Calu3 (cell line): Measurements from ENCODE around the gene CPSF7. TPM values are rescaled to one million over a fixed set of nuclear protein-coding genes. Genes with fewer than 3 reads are reported as not detected.

Experiments used
- BruUV-seq: library from RNA; stranded (reverse); fragments of 400-500 nt; replicated peaks from 2 replicates; lab custom pipeline; 2021; lab: Mats Ljungman, UMichigan
- CTCF ChIA-PET: fragments of 300-600 bp; sonication (Branson Sonifier 250); formaldehyde crosslinking; loops from one replicate; lab custom pipeline; 2022; ENCODE audit warnings: antibody characterized with exemption; lab: Charles Lee
- DNase-seq: peaks from one replicate; pipeline ENCODE4 v3.0.0; 2022
- H3K27ac Mint-ChIP-seq: one replicate; pipeline ENCODE4 v1.8.0; 2022; ENCODE audit warnings: mixed read lengths; ENCODE audit not compliant: unreplicated experiment
- H3K27me3 Mint-ChIP-seq: one replicate; pipeline ENCODE4 v1.8.0; 2022; ENCODE audit warnings: mixed read lengths; ENCODE audit not compliant: unreplicated experiment
- H3K36me3 Mint-ChIP-seq: one replicate; pipeline ENCODE4 v1.8.0; 2022; ENCODE audit warnings: mild to moderate bottlenecking, moderate library complexity, mixed read lengths; ENCODE audit not compliant: insufficient read depth, unreplicated experiment
- H3K4me1 Mint-ChIP-seq: one replicate; pipeline ENCODE4 v1.8.0; 2022; ENCODE audit warnings: mild to moderate bottlenecking, low read depth, mixed read lengths; ENCODE audit not compliant: unreplicated experiment
- H3K4me3 Mint-ChIP-seq: one replicate; pipeline ENCODE4 v1.8.0; 2022; ENCODE audit warnings: mild to moderate bottlenecking, low read depth, moderate library complexity, mixed read lengths; ENCODE audit not compliant: unreplicated experiment
- H3K9me3 Mint-ChIP-seq: one replicate; pipeline ENCODE4 v1.8.0; 2022; ENCODE audit warnings: low read depth, mixed read lengths; ENCODE audit not compliant: unreplicated experiment
- intact Hi-C: fragments of 100-400 bp; cut with micrococcal nuclease; formaldehyde crosslinking; loops from one replicate; pipeline ENCODE4 v1.10.0; 2022; ENCODE audit not compliant: unreplicated experiment
- total RNA-seq: library from RNA; stranded (reverse); gene quantifications from 2 replicates; pipeline ENCODE4 v1.2.3, GENCODE V29; 2022
- TF ChIP-seq, protein P1 (sequence below): fragments of 200-600 bp; IDR thresholded peaks from one replicate; pipeline ENCODE4 v1.8.0; 2022; ENCODE audit warnings: antibody characterized with exemption; ENCODE audit not compliant: unreplicated experiment

The CPSF7 gene
- total RNA-seq, 1 experiment from 2014 or later: 96.3 TPM

- no peaks in the 10 kb centered on the region for H3K27me3 Mint-ChIP-seq
- H3K4me3 Mint-ChIP-seq: no peak overlapping the region
- DNase-seq: no peak
- no peaks in the 10 kb centered on the region for H3K36me3 Mint-ChIP-seq
- H3K9me3 Mint-ChIP-seq: no peaks in the 10 kb centered on the region
- no TSS peak for BruUV-seq
- intact Hi-C loops: no loop called here
- CTCF ChIA-PET: interaction anchor here (0.7 kb wide), 1 partner anchor 1151 kb away, joined by 3 read pairs; no protein-coding TSS in a partner anchor
- no peaks in the 10 kb centered on the region for H3K4me1 Mint-ChIP-seq
- no peak overlapping the region for H3K27ac Mint-ChIP-seq
- TF ChIP-seq, protein P1, sequence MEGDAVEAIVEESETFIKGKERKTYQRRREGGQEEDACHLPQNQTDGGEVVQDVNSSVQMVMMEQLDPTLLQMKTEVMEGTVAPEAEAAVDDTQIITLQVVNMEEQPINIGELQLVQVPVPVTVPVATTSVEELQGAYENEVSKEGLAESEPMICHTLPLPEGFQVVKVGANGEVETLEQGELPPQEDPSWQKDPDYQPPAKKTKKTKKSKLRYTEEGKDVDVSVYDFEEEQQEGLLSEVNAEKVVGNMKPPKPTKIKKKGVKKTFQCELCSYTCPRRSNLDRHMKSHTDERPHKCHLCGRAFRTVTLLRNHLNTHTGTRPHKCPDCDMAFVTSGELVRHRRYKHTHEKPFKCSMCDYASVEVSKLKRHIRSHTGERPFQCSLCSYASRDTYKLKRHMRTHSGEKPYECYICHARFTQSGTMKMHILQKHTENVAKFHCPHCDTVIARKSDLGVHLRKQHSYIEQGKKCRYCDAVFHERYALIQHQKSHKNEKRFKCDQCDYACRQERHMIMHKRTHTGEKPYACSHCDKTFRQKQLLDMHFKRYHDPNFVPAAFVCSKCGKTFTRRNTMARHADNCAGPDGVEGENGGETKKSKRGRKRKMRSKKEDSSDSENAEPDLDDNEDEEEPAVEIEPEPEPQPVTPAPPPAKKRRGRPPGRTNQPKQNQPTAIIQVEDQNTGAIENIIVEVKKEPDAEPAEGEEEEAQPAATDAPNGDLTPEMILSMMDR: no peak
Observed at GRCh38 chr11:61460474-61460881, 30.7 kb upstream of the CPSF7 start.

- Mint-ChIP-seq H3K9me3 (no peaks in the 10 kb centered on the region), H3K4me3 (no peak overlapping the region), H3K27ac (no peak overlapping the region), H3K4me1 (no peaks in the 10 kb centered on the region), H3K27me3 (no peaks in the 10 kb centered on the region), H3K36me3 (peaks cover 15% of the 10 kb centered on the region)
- CTCF ChIA-PET: no interaction called here
- TF ChIP-seq, protein P1: no peak
- DNase-seq: no peak
- BruUV-seq: no TSS peak
- intact Hi-C loops: no loop called here
Observed at GRCh38 chr11:61454520-61454919, 24.7 kb upstream of the CPSF7 start.

GRCh38 chr11:61453695-61454094 lies 23.9 kb upstream of the CPSF7 start:
- BruUV-seq: no TSS peak
- no peak overlapping the region for H3K4me3 Mint-ChIP-seq
- H3K4me1 Mint-ChIP-seq: no peaks in the 10 kb centered on the region
- H3K9me3 Mint-ChIP-seq: no peaks in the 10 kb centered on the region
- peaks cover 20% of the 10 kb centered on the region for H3K36me3 Mint-ChIP-seq
- no peak for DNase-seq
- TF ChIP-seq, protein P1: no peak
- intact Hi-C loops: no loop called here
- H3K27ac Mint-ChIP-seq: no peak overlapping the region
- no peaks in the 10 kb centered on the region for H3K27me3 Mint-ChIP-seq
- CTCF ChIA-PET: no interaction called here

- intact Hi-C loops: no loop called here
- DNase-seq: no peak
- TF ChIP-seq, protein P1: no peak
- no TSS peak for BruUV-seq
- CTCF ChIA-PET: no interaction called here
- H3K9me3 Mint-ChIP-seq: no peaks in the 10 kb centered on the region
- no peak overlapping the region for H3K27ac Mint-ChIP-seq
- no peaks in the 10 kb centered on the region for H3K27me3 Mint-ChIP-seq
- H3K4me1 Mint-ChIP-seq: no peaks in the 10 kb centered on the region
- H3K4me3 Mint-ChIP-seq: no peak overlapping the region
- peaks cover 26% of the 10 kb centered on the region for H3K36me3 Mint-ChIP-seq
Observed at GRCh38 chr11:61452825-61453224, 23.1 kb upstream of the CPSF7 start.
